Stimulated activated CD4-positive, alpha-beta T cell treated with anti-CD3 and anti-CD28 coated beads, Interleukin-12 subunit alpha, Interleukin-12 subunit beta, amount 100 ng/mL, for 24 hours (primary cell): ENCODE results near the gene PTGDR2.

Source experiments
- DNase-seq, 2 experiments: peaks; one replicate each; pipeline ENCODE4 v3.0.0-alpha.2; 2020; ENCODE audit warnings: low read depth in 2 of 2

PTGDR2 gene

GRCh38 chr11:60855726-60856633 is at the start of gene PTGDR2:
Gene PTGDR2, minus strand, starts transcription at chr11:60855950. Its CDS starts 2,228 bp downstream, at chr11:60853722.
- DNase-seq: no peak

DNA sequence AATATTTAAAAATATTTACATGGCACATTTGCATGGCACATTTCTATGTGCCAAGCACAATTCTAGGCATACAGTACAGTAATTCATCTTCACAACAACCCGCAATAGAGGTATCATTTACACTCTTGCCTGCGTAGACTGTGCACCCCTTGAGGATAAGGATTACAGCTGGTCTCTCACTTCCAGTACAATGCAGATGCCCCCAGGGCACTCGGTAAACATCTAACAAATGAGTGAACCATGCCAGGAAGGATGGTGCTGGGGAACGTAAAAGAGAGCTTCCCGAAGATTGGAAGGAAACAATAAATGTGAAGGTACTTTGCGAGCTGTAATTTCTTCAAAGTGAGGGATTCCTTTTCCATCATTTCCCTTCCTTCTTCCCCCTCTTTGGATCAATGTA is 49.3 kb upstream of the PTGDR2 start:
- no peak for DNase-seq

GRCh38 chr11:60902625-60903024 is 46.9 kb upstream of the PTGDR2 start:
- DNase-seq: no peak

DNA sequence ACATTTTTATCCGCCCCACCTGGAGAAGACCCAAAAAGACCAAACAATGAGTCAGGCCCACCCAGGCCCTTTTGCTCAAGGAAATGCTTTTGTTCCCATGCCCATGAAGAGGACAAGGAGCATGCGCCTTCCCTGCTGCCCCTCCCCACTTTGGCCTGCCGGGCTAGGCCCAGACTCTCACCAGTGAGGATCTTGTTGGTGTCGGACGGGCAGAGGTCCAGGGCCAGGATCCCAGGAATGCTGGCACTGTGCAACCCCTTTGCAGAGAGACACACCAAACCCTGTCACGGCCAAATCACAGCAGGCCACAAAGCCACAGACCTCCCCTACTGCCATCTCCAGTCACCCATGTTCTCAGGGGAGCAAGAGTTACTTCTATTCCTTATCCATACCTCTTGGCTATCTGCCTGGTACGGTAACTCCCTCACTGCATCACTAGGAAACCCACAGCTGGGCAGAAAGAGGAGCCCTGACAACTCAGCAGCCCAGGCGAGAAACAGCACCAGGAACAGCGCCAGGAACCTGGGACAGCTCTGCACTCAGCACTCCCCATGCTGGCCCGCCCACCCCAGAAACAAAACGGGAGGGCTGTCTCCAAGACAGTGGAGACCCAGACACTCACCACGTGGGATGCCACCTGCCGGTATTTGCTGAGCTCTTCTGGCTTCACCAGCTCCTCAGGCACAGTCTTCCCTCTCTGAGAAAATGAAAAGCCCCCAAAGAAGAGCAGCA is 45.1 kb upstream of the PTGDR2 start:
- no peak for DNase-seq

DNA sequence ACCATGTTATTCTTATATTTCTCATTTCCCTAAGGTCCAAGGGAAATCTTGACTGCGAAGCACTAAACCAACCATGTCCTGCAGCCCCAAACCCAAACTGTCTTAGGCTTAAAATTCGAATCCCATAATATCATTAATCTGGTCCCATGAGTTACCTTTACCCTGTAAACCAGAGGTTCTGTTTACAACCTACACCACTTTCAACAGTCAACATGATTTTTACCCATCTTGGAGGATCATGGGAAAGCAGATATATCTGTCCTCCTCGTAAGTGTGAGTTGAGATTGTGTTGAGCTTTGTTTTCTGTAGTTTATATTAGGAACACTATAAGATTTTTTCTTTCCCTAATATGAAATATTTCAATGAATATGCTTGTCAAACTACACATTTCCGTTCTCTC is 44.2 kb upstream of the PTGDR2 start:
- DNase-seq: no peak

GRCh38 chr11:60899046-60899936 is 43.5 kb upstream of the PTGDR2 start:
- no peak for DNase-seq

DNA sequence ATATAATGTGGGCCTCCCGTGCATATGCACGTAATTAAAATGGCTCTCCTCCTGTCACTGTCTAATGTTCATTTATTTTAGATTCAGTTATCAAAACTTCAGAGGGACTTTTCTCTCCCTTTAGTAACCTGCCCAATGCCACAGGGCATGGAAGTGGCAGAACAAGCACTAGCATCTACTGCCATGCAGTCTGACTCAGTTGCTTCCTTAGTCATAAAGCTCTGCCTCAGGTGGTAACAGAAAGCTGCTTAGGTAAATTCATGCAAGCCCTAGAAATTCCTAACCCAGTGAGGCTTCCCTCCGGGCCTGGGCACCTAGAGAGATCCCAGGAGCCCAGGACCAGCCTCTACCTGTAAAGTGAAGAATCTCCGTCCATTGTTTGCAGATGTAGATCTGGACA is 41.7 kb upstream of the PTGDR2 start:
- DNase-seq: no peak

GRCh38 chr11:60895687-60896086 is 39.9 kb upstream of the PTGDR2 start:
- DNase-seq: no peak

DNA sequence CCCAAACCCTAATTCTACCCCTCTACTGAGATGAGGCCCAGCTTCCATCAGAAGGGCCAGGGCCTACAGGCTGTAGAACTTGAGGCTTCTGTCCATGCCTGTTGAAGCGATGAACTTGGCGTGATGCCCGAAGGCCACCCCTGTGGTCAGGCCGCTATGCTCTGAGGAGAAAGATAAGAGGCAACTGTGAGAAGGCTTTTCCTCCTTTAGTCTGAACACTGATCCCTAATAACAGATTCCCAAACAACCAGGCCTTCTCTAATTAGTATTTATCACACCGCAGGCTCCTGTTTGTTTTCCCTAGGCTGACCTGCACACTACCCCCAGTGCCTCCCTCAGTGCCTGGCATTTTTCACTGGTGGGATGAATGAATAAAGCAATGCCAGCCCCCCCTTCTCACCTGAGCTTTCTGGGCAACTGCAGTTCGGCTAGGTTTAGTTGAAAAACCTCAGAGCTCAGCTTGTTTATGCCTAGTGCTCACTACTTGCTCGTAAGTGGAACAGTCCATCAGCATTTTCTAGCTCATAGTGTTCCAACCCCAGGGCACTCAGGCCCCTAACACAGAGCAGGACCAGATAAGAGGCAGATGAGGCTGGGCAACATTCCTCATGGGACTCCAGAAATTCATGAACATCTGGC is 35.5 kb upstream of the PTGDR2 start:
- no peak for DNase-seq

GRCh38 chr11:60890696-60891095 is 34.9 kb upstream of the PTGDR2 start:
- DNase-seq: no peak

DNA sequence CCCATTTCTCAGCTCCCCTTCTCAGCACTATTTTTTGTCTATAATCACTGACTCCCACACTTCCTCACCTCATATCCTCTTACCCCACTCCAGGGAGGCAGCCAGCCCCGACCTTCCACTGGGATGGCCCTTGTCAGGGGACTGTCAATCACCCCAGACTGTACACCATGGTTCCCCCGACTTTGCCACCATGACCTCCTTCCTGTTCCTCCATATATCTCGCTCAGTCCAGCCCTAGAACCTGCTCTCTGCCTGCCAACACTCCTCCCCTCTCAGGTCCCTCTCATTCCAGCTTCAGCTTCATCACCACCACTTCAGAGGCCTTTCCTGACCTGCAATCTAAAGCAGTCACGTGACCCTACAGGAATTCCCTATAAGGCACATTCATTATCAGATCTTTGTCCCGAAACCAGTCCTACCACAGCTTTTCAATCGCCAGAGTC is 34.1 kb upstream of the PTGDR2 start:
- DNase-seq: no peak

- DNase-seq: no peak
These were observed 31.8 kb upstream of the PTGDR2 start for GRCh38 chr11:60887556-60887955.

- no peak for DNase-seq
These were observed 25.0 kb upstream of the PTGDR2 start for GRCh38 chr11:60880643-60881282.

GRCh38 chr11:60879971-60880588 is 24.3 kb upstream of the PTGDR2 start:
- no peak for DNase-seq

DNA sequence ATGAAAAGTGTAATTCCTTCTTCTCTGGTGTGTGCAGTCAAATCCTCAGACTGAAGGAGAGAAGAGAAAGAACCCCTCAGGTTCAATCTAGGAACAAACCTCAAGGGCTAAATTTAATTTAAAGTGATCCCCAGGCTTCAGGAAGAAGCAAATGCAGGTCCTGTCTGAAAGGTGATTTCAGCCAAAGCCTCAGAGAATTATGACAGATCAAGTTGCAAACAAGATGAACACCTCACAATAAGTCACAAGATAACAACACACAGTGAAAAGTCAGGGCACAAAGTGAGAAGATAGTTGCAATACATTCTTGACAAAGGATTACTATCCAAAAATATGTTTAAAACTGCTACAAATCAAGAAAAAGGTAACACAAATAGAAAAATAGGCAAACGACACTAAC is 23.4 kb upstream of the PTGDR2 start:
- DNase-seq: no peak

- DNase-seq: no peak
These were observed 22.7 kb upstream of the PTGDR2 start for GRCh38 chr11:60878245-60879101.

DNA sequence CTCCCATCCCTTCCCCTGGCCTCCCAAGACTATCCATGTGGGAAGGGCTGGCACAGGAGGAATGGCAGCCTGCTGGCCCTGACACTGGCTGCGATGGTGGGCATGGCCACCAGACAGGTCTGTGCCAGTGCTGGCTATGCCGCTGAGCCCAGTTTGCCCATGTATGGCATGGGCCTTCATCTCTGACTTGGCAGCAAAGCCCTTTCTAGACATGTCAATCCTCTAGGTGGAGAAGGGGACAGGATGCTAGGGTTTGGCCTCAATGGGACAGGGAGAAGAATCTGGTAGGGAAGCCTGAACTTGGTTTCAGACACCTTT is 20.4 kb upstream of the PTGDR2 start:
- no peak for DNase-seq

- no peak for DNase-seq
These were observed 19.8 kb upstream of the PTGDR2 start for GRCh38 chr11:60875366-60876167.
